ENCODE results near the gene NSUN3.
"Not testable (repeated sequence)": the region's sequence is repeated elsewhere in the genome, so short reads cannot be mapped to it uniquely, and the experiment has no call there.

DNA sequence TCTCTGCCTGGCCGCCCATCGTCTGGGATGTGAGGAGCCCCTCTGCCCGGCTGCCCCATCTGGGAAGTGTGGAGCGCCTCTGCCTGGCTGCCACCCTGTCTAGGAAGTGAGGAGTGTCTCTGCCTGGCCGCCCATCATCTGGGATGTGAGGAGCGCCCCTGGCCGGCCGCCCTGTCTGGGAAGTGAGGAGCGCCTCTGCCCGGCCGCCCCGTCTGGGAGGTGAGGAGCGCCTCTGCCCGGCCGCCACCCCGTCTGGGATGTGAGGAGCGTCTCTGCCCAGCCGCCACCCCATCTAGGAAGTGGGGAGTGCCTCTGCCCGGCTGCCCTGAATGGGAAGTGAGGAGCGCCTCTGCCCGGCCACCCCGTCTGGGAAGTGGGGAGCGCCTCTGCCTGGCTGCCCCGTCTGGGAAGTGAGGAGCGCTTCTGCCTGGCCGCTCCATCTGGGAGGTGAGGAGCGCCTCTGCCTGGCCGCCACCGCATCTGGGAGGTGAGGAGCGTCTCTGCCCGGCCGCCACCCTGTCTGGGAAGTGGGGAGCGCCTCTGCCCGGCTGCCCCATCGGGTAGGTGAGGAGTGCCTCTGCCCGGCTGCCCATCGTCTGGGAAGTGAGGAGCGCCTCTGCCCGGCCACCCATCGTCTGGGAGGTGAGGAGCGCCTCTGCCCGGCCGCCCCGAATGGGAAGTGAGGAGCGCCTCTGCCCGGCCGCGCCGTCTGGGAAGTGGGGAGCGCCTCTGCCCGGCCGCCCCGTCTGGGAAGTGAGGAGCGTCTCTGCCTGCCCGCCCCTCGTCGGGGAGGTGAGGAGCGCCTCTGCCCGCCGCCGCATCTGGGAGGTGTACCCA is 18.5 kb upstream of the NSUN3 start:
- TF ChIP-seq, protein P1, sequence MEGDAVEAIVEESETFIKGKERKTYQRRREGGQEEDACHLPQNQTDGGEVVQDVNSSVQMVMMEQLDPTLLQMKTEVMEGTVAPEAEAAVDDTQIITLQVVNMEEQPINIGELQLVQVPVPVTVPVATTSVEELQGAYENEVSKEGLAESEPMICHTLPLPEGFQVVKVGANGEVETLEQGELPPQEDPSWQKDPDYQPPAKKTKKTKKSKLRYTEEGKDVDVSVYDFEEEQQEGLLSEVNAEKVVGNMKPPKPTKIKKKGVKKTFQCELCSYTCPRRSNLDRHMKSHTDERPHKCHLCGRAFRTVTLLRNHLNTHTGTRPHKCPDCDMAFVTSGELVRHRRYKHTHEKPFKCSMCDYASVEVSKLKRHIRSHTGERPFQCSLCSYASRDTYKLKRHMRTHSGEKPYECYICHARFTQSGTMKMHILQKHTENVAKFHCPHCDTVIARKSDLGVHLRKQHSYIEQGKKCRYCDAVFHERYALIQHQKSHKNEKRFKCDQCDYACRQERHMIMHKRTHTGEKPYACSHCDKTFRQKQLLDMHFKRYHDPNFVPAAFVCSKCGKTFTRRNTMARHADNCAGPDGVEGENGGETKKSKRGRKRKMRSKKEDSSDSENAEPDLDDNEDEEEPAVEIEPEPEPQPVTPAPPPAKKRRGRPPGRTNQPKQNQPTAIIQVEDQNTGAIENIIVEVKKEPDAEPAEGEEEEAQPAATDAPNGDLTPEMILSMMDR (IDR thresholded peaks at IDR 0.05): not testable (repeated sequence)
- TF ChIP-seq POLR2A (IDR thresholded peaks at IDR 0.05; ENCODE audit: low read depth); POLR2AphosphoS5 (IDR thresholded peaks at IDR 0.05); EP300 (IDR thresholded peaks at IDR 0.05): not testable (repeated sequence)
